Measurements from ENCODE around the gene SKP1. TPM values are rescaled to one million over a fixed set of nuclear protein-coding genes. Genes with fewer than 3 reads are reported as not detected.

The SKP1 gene
- polyA plus RNA-seq, 3 donors, result 182 to 787 (median 735) TPM

- no peak overlapping the region for H3K4me2 ChIP-seq (replicated peaks; ENCODE audit: extremely low read depth, low read length, poor library complexity, severe bottlenecking)
- H3K36me3 Mint-ChIP-seq, result peaks cover 1 to 3% of the 10 kb centered on the region in 2 donors
- DNase-seq, result no peak
Measured at GRCh38 chr5:134124289-134125038, 52.3 kb downstream of the SKP1 start.

GRCh38 chr5:134123360-134123759 lies 53.4 kb downstream of the SKP1 start:
- H3K27ac Mint-ChIP-seq, result peak overlapping the region in 2 of 7 donors; percentile 23 to 38
- no peaks in the 10 kb centered on the region for H3K27me3 ChIP-seq (ENCODE audit: control insufficient read depth in 2 of 2, insufficient read depth in 2 of 2, low read length in 2 of 2)
- no peak overlapping the region for H2AFZ ChIP-seq (ENCODE audit: insufficient read depth, low read depth, low read length, poor library complexity, severe bottlenecking)
- no peak for DNase-seq
- no peaks in the 10 kb centered on the region for H4K20me1 ChIP-seq (ENCODE audit: insufficient read depth, low read length)
- H3K27me3 Mint-ChIP-seq (ENCODE audit: low read depth in 3 of 3), result peaks cover 9 to 13% (median 10%) of the 10 kb centered on the region in 3 donors
- no peaks in the 10 kb centered on the region for H3K79me2 ChIP-seq (ENCODE audit: insufficient read depth, low read length)
- no peak overlapping the region for H3K4me3 ChIP-seq (replicated peaks in 1 of 3; ENCODE audit: low read depth in 2 of 3, low read length in 3 of 3)
- H3K9ac ChIP-seq (ENCODE audit: insufficient read depth, low read length, poor library complexity, severe bottlenecking), result no peak overlapping the region
- intact Hi-C loops (cut with micrococcal nuclease), result no loop called here
- no peak overlapping the region for H3K4me2 ChIP-seq (replicated peaks; ENCODE audit: extremely low read depth, low read length, poor library complexity, severe bottlenecking)
- peaks cover under 1% of the 10 kb centered on the region for H3K4me1 Mint-ChIP-seq
- no peak for TF ChIP-seq CTCF (IDR thresholded peaks at IDR 0.05)
- no peaks in the 10 kb centered on the region for H3K4me1 ChIP-seq (ENCODE audit: control insufficient read depth in 1 of 2, insufficient read depth in 2 of 2, low read length in 2 of 2)
- no peaks in the 10 kb centered on the region for H3K9me3 ChIP-seq (replicated peaks in 1 of 2; ENCODE audit: control insufficient read depth in 1 of 2, insufficient read depth in 1 of 2, low read length in 2 of 2)
- no peak overlapping the region for H3K27ac ChIP-seq (ENCODE audit: low read depth in 1 of 2, low read length in 2 of 2)
- H3K36me3 Mint-ChIP-seq, result no peaks in the 10 kb centered on the region
- no peaks in the 10 kb centered on the region for H3K36me3 ChIP-seq (replicated peaks in 1 of 2; ENCODE audit: control insufficient read depth in 1 of 2, insufficient read depth in 2 of 2, low read length in 2 of 2)
- 92% methylated on average over 6 of the region's 6 CpGs for WGBS (ENCODE audit: insufficient coverage)
- no peaks in the 10 kb centered on the region for H3K9me3 Mint-ChIP-seq
- no peak overlapping the region for H3K4me3 Mint-ChIP-seq

More at GRCh38 chr5:134124289-134125038, 52.3 kb downstream of the SKP1 start:
- H3K27ac Mint-ChIP-seq, result no peak overlapping the region
- no peak overlapping the region for H3K4me3 ChIP-seq (replicated peaks in 1 of 3; ENCODE audit: low read depth in 2 of 3, low read length in 3 of 3)
- TF ChIP-seq CTCF (IDR thresholded peaks at IDR 0.05), result no peak
- no peaks in the 10 kb centered on the region for H3K9me3 Mint-ChIP-seq
- intact Hi-C loops (cut with micrococcal nuclease), result no loop called here
- no peak overlapping the region for H2AFZ ChIP-seq (ENCODE audit: insufficient read depth, low read depth, low read length, poor library complexity, severe bottlenecking)
- H3K4me3 Mint-ChIP-seq, result no peak overlapping the region
- H3K36me3 ChIP-seq (replicated peaks in 1 of 2; ENCODE audit: control insufficient read depth in 1 of 2, insufficient read depth in 2 of 2, low read length in 2 of 2), result no peaks in the 10 kb centered on the region
- H3K9me3 ChIP-seq (replicated peaks in 1 of 2; ENCODE audit: control insufficient read depth in 1 of 2, insufficient read depth in 1 of 2, low read length in 2 of 2), result no peaks in the 10 kb centered on the region
- 94% methylated on average over 3 of the region's 8 CpGs for WGBS (ENCODE audit: insufficient coverage)
- H3K79me2 ChIP-seq (ENCODE audit: insufficient read depth, low read length), result no peaks in the 10 kb centered on the region
- H3K27ac ChIP-seq (ENCODE audit: low read depth in 1 of 2, low read length in 2 of 2), result no peak overlapping the region
- no peaks in the 10 kb centered on the region for H3K27me3 ChIP-seq (ENCODE audit: control insufficient read depth in 2 of 2, insufficient read depth in 2 of 2, low read length in 2 of 2)
- no peaks in the 10 kb centered on the region for H3K4me1 ChIP-seq (ENCODE audit: control insufficient read depth in 1 of 2, insufficient read depth in 2 of 2, low read length in 2 of 2)
- peaks cover 3 to 12% (median 8%) of the 10 kb centered on the region in 3 donors for H3K27me3 Mint-ChIP-seq (ENCODE audit: low read depth in 3 of 3)
- no peaks in the 10 kb centered on the region for H4K20me1 ChIP-seq (ENCODE audit: insufficient read depth, low read length)
- H3K9ac ChIP-seq (ENCODE audit: insufficient read depth, low read length, poor library complexity, severe bottlenecking), result no peak overlapping the region
- H3K4me1 Mint-ChIP-seq, result no peaks in the 10 kb centered on the region

Measured in CD14-positive monocyte (primary cell).